Stimulated activated CD4-positive, alpha-beta T cell treated with anti-CD3 and anti-CD28 coated beads, TNF-alpha, amount 100 ng/mL, for 1 hour (primary cell): ENCODE measurements around the gene ABCG8.
"Not testable (repeated sequence)": the region's sequence is repeated elsewhere in the genome, so short reads cannot be mapped to it uniquely, and the experiment has no call there.

Experiments
- DNase-seq, 3 donors: peaks; one replicate each; pipeline ENCODE4 v3.0.0-alpha.2; 2020; ENCODE audit warnings: low read depth in 3 of 3, low spot score in 1 of 3

The ABCG8 gene

DNA sequence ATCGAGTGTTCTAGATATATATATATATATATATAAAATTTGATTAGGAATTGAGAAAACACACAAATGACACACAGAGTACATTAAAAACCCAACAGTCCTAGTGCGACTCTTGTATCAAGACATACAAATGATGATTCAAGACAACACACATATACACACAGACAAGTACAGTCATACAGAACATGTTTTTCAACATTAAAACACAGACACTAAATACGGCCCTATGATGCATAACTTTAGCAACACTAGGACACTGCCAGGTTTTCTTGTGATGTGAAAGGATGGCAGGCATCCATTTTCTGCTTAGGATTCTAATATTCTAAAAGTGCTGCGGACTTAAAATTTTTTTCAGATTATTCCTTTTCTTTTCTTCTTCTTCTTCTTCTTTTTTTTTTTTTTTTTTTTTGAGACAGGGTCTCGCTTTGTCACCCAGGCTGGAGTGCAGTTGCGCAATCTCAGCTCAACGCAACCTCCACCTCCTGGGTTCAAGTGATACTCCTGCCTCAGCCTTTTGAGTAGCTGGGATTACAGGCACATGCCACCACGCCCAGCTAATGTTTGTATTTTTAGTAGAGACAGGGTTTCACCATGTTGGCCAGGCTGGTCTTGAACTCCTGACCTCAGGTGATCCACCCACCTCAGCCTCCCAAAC lies 72.5 kb downstream of the ABCG8 start:
- DNase-seq: not testable (repeated sequence)

DNA sequence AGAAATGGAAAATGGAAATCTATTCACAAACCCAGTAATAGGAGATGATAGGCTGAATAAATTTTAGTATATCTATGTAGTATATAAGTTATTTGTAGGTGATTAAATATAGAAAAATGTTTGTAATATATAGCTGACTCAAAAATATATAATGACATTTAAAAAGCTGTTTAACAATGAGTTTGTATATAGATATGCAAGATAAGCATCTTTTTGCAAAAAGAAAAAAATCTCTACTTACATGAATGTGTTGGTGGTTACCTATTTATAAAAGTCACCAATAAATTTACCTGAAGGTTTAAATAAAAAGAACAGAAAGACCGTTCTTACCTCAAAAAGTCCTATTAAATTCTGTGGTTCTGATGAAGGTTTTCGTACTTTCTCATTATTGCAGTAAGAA lies 85.7 kb downstream of the ABCG8 start:
- DNase-seq: no peak

DNA sequence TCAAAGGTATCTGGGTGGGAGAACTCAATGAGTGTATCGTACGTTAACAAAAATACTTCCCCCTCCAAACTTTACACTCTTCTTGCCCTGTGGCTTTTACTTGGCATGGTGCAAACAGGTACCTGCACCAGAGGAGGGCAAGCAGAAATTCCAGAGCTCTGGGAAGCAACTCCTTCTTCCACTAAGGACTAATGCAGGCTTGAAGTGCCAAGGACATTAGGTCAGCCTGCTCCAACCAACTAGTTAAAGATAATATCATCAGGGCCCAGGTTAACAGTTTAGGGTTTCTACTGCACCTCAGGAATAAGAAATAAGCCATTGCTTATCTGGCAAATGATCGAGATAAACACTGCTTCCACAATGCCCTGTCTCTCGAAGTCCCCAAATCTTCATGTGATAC lies 86.7 kb downstream of the ABCG8 start:
- no peak for DNase-seq

DNA sequence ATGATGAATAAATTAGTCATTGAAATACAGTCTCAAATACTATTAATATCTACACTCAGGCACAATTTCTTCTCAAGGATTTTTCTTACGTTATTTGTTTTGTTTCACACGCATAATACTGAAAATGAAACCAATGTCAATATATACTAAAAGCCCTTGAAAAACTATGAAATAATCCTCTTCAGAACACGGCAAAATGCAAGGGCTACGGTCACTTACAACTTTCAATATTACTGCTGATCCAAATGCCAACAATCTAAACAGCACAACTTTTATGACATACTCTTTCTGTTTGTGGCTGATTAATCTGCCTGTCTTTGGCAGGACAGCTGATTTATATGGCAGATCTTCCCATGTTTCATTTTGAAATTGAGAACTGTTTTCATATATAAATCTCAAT lies 88.7 kb downstream of the ABCG8 start:
- DNase-seq: no peak

DNA sequence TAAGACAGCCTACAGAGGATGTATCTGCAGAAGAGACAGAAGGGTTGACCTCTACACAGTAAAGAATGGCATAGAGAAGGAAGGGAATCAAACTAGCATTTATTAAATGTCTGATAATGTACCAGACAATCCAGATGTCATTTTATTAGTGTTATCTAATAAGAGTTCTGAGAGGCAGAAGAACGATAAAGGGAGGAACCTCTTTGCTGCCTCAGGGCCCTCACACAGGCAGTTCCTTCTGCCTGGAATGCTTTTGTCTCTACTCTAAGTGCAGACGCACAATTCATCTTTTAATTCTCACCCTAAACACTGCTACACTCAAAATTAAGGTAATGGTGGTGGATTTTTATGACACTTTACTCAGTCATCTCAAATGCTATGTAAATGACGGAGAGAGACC lies 92.5 kb downstream of the ABCG8 start:
- no peak for DNase-seq
